Fibroblast of peridontal ligament (primary cell): ENCODE results near the gene REPS1.

Experiments used
- DNase-seq: peaks from one replicate; pipeline ENCODE4 v3.0.0-alpha.2; 2010; ENCODE audit errors: extremely low read depth

Gene REPS1

GRCh38 chr6:138926579-138926978 is 61.5 kb downstream of the REPS1 start:
- no peak for DNase-seq

- DNase-seq: no peak
These were observed 62.2 kb downstream of the REPS1 start for GRCh38 chr6:138925806-138926205.

GRCh38 chr6:138923561-138923960 is 64.5 kb downstream of the REPS1 start:
- no peak for DNase-seq

GRCh38 chr6:138920906-138921305 is 67.1 kb downstream of the REPS1 start:
- DNase-seq: no peak

GRCh38 chr6:138914701-138915100 is 73.4 kb downstream of the REPS1 start:
- DNase-seq: no peak

GRCh38 chr6:138912308-138912707 is 75.7 kb downstream of the REPS1 start:
- DNase-seq: no peak

GRCh38 chr6:138909975-138910374 is 78.1 kb downstream of the REPS1 start:
- DNase-seq: no peak

GRCh38 chr6:138909511-138909910 is 78.5 kb downstream of the REPS1 start:
- DNase-seq: no peak

GRCh38 chr6:138907167-138907566 is 80.9 kb downstream of the REPS1 start:
- DNase-seq: no peak

GRCh38 chr6:138897031-138897430 is 91.0 kb downstream of the REPS1 start:
- no peak for DNase-seq

- no peak for DNase-seq
These were observed 91.8 kb downstream of the REPS1 start for GRCh38 chr6:138896104-138896756.

- no peak for DNase-seq
These were observed 96.6 kb downstream of the REPS1 start for GRCh38 chr6:138891255-138891986.

- DNase-seq: no peak
These were observed 102.8 kb downstream of the REPS1 start for GRCh38 chr6:138885156-138885819.

- no peak for DNase-seq
These were observed 105.6 kb downstream of the REPS1 start for GRCh38 chr6:138882369-138883017.

GRCh38 chr6:138873191-138873590 is 114.9 kb downstream of the REPS1 start:
- no peak for DNase-seq

GRCh38 chr6:138869398-138869797 is 118.7 kb downstream of the REPS1 start:
- no peak for DNase-seq

GRCh38 chr6:138868181-138868580 is 119.9 kb downstream of the REPS1 start:
- no peak for DNase-seq

- DNase-seq: no peak
These were observed 122.5 kb downstream of the REPS1 start for GRCh38 chr6:138865480-138866109.

GRCh38 chr6:138864343-138864890 is 123.6 kb downstream of the REPS1 start:
- no peak for DNase-seq

GRCh38 chr6:138863321-138863720 is 124.7 kb downstream of the REPS1 start:
- no peak for DNase-seq

GRCh38 chr6:138862456-138862855 is 125.6 kb downstream of the REPS1 start:
- no peak for DNase-seq

- no peak for DNase-seq
These were observed 130.3 kb downstream of the REPS1 start for GRCh38 chr6:138857775-138858174.
